Measurements from ENCODE around the gene PDSS2.

GRCh38 chr6:107400616-107401147 lies 58.7 kb downstream of the PDSS2 start:
- TF ChIP-seq CTCF (optimal IDR thresholded peaks at IDR 0.05 in 1 of 3, IDR thresholded peaks at IDR 0.05 in 1 of 3, conservative IDR thresholded peaks at IDR 0.05 in 1 of 3; ENCODE audit: extremely low read depth in 1 of 3, insufficient read depth in 2 of 3, low read length in 3 of 3) (no peak), EZH2 (IDR thresholded peaks at IDR 0.05; ENCODE audit: low read length) (no peak)

All from keratinocyte (primary cell).